ENCODE results near the gene SLC35E2B.
"Not testable (repeated sequence)": the region's sequence is repeated elsewhere in the genome, so short reads cannot be mapped to it uniquely, and the experiment has no call there.

DNA sequence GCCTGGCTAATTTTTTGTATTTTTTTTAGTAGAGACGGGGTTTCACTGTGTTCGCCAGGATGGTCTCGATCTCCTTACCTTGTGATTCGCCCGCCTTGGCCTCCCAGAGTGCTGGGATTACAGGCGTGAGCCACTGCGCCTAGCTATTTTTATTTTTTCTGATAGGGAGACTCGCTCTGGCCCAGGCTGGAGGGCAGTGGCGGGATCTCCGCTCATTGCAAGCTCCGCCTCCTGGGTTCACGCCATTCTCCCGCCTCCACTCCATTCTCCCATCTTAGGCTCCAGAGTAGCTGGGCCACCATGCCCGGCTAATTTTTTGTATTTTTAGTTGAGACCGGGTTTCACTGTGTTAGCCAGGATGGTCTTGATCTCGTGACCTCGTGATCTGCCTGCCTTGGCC lies 33.5 kb upstream of the SLC35E2B start:
- not testable (repeated sequence) for TF ChIP-seq EZH2 (IDR thresholded peaks at IDR 0.05); POLR2AphosphoS5 (IDR thresholded peaks at IDR 0.05; ENCODE audit: borderline replicate concordance, low read depth, low read length)

Data from SK-N-MC (cell line).